ENCODE measurements around the gene NENF.
"Not testable (repeated sequence)": the region's sequence is repeated elsewhere in the genome, so short reads cannot be mapped to it uniquely, and the experiment has no call there.

The NENF gene

DNA sequence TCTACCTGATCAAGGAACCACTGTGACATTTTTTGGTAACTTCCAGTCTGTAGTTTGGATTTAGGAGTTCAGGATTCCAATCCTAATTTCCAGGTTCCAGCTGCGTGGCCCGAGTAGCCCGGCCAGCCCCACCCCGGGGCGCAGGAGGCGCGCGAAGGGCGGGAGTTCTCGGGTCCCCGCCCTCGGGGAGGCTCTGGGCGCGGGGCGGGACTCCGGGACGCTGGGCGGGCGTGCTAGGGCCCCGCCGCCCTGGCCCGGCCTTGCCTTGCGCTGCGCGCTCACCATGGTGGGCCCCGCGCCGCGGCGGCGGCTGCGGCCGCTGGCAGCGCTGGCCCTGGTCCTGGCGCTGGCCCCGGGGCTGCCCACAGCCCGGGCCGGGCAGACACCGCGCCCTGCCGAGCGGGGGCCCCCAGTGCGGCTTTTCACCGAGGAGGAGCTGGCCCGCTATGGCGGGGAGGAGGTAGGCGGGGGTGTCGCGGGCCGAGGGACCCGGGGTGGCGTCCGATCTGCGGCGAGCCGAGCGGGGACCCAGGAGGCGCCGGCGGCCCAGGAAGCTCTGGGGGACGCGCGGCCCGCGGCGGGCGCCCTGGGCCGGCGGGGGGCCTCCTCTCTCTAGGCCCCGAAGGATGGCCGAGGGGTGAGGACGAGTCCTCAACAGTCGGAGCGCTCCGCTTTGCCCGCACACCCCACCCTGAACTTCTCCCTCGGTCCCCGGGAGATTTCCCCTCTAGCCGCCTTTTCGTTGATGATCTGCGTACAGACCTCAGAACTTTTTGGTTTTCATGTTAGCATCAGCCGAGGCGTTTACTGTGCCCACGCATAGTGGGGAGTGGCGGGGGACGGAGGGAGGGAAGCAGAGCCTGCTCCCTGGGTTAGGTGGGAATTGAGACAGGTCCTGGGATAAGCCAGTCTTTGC lies at the start of gene NENF:
NENF (plus strand) TSS at position 260 of the 916 bp plus-strand sequence; CDS start at position 284, 24 bp downstream.
- peak; percentile 72 to 77 for DNase-seq

DNA sequence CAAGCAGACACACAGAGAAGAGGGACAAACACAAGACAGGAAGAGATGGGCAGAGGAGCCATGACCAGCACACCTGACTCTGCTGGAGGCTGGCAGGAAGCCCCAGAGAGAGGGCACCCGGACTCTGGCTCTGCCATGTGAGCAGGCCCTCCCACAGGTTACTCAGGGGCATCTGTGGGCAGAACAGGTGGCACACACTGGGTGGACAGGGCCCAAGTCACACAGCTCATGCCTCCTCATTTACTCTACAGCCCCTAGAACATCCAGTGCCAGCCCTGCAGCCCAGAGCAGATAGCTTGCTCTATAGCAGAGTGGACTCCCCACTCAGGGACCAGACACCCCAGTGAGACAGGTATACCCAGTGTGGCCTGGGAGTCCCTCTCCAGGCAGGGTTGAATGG lies 46.7 kb upstream of the NENF start:
- no peak for DNase-seq

DNA sequence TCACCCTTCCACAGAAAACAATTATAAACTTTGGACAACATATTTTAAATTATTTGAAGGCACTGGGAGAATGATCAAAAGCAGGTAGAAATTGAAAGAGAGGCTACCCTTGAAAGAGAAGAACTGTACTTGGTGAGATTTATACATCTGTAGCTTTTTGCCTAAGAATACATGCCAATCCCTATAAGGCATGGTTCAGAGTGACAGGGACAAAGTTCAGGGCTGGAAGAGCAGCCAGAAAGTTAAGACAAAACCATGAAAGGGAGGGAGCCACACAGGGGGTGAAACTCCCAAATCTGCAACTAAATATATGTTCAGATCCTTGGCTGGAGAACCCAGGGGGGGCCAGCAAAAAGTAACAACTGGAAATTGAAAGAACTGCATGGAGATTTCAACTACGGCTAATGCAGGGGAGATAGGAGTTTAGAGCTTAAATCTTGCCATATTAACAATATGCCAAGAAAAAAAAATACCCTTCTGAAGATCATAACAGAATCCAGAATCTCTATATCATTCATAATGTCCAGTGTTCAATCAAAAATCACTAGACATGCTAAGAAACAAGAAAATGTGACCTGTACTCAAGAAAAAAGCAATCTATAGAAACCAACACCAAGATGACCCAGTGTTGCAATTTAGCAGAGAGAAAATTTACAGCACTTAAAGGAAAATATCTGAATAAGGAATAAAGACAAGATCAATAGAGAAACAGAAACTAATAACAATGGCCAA lies 43.6 kb upstream of the NENF start:
- no peak for DNase-seq

- DNase-seq: not testable (repeated sequence)
These were observed 36.9 kb upstream of the NENF start for GRCh38 chr1:212395678-212396437.

DNA sequence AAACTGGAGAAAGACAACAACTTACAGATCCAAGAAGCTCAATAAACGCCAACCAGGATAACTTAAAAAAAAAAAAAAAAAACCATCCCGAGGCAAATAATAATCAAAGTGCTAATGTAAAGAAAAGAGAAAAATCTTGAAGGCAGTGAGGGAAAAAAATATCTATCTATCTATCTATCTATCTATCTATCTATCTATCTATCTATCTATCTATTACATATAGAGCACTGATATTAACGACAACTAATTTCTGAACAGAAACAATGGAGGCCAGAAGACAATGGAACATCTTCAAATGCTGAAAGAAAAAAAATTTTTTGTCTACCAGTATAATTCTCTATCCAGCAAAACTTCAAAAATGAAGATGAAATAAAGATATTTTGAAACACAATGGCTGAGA lies 36.1 kb upstream of the NENF start:
- no peak for DNase-seq

- DNase-seq: no peak
These were observed 35.5 kb upstream of the NENF start for GRCh38 chr1:212397171-212397570.

DNA sequence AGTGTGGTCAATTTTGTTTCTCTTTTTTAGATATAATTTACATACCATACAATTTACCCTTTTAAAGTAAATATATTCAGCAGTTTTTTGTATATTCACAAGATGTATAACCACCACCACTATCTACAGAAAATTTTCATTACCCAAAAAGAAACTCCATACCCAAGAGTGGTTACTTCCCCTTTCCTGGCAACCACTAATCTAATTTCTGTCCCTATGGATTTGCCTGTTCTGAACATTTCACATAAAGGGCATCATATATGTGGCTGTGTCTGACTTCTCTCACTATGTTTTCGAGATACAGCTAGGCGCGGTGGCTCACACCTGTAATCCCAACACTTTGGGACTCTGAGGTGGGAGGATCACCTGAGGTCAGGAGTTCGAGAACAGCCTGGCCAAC lies 31.7 kb upstream of the NENF start:
- no peak for DNase-seq

DNA sequence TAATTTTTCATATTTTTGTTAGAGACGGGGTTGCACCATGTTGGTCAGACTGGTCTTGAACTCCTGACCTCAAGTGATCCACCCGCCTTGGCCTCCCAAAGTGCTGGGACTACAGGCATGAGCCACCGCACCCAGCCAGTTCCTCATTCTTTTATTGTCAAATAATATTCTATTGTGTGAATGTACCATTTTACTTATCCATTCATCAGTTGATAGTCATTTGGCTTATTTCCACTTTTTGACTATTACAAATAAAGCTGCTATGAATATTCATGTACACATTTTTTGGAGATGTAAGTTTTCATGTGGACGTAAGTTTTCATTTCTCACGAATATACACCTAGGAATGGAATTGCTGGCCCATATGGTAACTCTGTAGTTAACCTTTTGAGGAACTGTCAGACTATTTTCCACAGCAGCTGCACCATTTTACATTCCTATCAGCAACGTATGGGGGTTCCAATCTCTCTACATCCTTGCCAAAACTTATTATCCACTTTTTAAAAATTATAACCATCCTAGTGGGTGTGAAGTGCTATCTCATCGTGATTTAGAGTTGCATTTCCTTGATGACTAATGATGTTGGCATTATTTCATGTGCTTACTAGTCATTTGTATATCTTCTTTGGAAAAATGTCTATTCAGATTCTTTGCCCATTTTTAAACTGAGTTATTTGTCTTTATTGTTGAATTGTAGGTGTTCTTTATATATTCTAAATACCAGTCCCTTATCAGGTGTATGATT lies 30.7 kb upstream of the NENF start:
- no peak for DNase-seq

GRCh38 chr1:212402666-212403321 lies 29.9 kb upstream of the NENF start:
- DNase-seq: no peak

DNA sequence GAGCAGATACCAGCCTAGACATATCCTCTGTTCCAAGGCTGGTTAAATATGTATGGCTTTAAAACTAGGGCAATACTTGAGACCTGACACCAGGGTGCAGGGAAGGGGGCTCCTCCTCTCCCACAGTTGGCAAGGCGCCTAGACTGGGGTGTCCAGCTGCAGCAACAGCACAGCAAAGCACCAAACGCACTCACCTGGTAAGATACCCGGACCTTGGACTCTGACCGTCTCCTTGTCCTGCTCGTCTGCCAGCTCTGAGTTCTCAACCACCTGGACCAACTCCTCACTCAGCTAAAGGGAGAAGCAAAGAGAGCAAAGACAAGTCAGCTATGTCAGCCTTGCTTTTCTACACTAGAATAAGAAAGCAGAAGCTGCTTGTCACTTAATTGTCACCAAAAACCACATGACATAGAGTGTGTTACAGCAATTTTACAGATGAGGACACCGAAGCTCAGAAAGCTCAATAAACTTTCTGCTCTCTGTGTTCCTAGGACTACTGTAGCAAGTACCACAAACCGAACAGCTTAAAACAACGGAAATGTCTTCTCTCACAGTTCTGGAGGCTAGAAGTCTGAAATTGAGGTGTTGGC lies 22.4 kb upstream of the NENF start:
- no peak for DNase-seq

DNA sequence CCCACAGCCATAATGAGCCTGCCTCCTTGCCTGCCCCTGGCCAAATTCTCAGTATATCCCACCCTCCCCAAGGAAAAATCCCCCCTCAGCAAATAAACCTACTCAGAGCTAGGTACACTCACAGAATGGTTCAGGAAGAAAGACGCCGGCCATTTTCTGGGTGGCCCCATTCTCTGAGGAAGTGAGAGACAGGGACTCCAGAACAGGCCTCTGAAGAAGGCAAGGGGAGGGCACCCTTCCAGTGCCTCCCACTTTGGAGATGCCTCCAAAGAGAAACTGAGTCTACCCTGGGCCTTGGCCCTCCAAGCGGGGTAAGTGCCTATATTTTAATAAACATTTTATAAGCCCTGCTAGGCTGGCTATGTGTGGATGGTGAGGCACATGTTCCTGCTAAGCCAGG lies 20.3 kb upstream of the NENF start:
- DNase-seq: no peak

GRCh38 chr1:212413902-212414327 lies 18.8 kb upstream of the NENF start:
- DNase-seq: peak in 1 of 2 donors; percentile 36

GRCh38 chr1:212414328-212415106 lies 18.2 kb upstream of the NENF start, which contains the start of gene PACC1:
Gene PACC1 (minus strand): TSS chr1:212414886. CDS start chr1:212414757, 129 bp downstream.
- peak; percentile 82 to 84 for DNase-seq

- DNase-seq: no peak
These were observed 17.4 kb upstream of the NENF start for GRCh38 chr1:212415107-212415841.

DNA sequence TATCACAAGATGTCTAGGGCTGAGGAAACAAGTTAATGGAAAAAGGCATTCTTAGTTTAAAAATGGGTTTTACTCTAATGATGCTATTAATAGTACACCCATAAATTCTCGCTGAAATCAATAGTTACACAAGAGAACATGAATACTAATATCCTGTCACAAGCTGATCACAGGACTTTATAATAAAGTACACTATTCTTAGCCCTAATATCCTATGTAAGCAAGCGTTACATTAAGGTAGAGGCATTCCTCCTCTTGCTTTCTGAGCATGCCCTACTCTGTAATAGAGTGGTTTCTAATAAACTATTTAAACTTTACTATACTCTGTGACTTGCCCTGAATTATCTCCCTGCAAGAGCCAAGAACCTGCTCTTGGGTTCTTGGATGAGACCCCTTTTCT lies 11.6 kb upstream of the NENF start:
- DNase-seq: no peak

GRCh38 chr1:212423879-212424278 lies 8.8 kb upstream of the NENF start:
- no peak for DNase-seq

DNA sequence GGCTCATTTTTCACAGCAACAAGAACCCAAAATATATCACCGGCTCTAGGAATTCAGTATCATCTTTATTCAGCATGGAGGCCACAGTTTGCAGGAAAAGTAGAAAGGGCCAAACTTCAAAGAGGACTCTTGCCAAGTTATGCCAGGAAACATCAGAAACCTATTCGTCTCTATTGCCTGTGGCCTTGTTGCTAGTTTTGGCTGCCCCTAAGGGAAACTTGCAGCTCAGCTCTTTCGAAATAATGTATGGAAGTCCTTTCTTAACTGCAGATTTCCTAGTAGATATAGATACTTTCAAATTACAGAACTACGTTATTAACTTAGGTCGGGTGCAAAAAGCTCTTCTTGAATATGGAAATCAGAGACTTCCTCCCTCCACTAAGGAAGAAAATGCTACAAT lies 4.2 kb upstream of the NENF start:
- no peak for DNase-seq

GRCh38 chr1:212430416-212430815 lies 2.3 kb upstream of the NENF start:
- DNase-seq: no peak

GRCh38 chr1:212430955-212431394 lies 1.7 kb upstream of the NENF start:
- DNase-seq: no peak

DNA sequence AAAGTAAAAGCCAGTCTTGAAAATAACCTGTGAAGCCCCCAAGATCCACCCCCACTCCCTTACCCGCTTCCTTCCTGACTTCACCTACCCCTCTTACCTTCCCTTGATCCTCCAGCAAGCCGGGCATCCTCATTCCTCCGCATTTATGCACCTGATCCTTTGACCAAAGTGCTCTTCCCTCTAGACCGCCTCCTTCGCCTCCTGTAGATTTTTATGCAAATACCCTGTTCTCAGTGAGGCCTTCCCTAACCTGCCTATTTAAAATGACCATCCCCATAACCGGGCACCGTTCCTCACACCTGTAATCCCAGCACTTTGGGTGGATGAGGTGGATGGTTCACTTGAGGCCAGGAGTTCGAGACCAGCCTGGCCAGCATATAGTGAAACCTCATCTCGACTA lies 1.1 kb upstream of the NENF start:
- DNase-seq: no peak
